IMR-90 (cell line): ENCODE data around the gene DLL4. TPM values are rescaled to one million over a fixed set of nuclear protein-coding genes. Genes with fewer than 3 reads are reported as not detected.

Experiments
- ATAC-seq: fragments of 200-7000 bp; cut with Tn5 transposase; 2 replicates; pipeline ENCODE4 v1.9.1; 2020; ENCODE audit warnings: low read depth, mild to moderate bottlenecking, moderate library complexity
- BruUV-seq: library from RNA; stranded (reverse); fragments of 400-500 nt; replicated peaks from 2 replicates; lab custom pipeline; 2021; lab: Mats Ljungman, UMichigan
- CTCF ChIA-PET: fragments of 300-600 bp; formaldehyde crosslinking; extraction: SDS; loops from one replicate; lab custom pipeline; 2021; ENCODE audit warnings: antibody characterized with exemption; lab: Yijun Ruan, JAX
- POLR2A ChIA-PET: fragments of 300-600 bp; sonication (Branson Sonifier 250); formaldehyde crosslinking; loops from one replicate; lab custom pipeline; 2022; ENCODE audit warnings: antibody characterized with exemption; ENCODE audit not compliant: unreplicated experiment; lab: Charles Lee
- DNase-seq: peaks from one replicate; pipeline ENCODE4 v3.0.0; 2013
- H2AFZ ChIP-seq: replicated peaks from 2 replicates; pipeline ENCODE3; 2013; ENCODE audit warnings: low read length, mild to moderate bottlenecking; ENCODE audit not compliant: poor library complexity
- H2AK5ac ChIP-seq: 2 replicates; pipeline ENCODE4 v1.6.1; 2013; ENCODE audit warnings: low read depth, low read length, inconsistent platforms
- H2AK9ac ChIP-seq: replicated peaks from 2 replicates; pipeline ENCODE3; 2013; ENCODE audit warnings: mild to moderate bottlenecking, low read depth, low read length, moderate library complexity; ENCODE audit not compliant: poor library complexity
- H2BK120ac ChIP-seq: 2 replicates; pipeline ENCODE4 v1.6.1; 2013; ENCODE audit warnings: low read depth, low read length, inconsistent platforms
- H2BK15ac ChIP-seq: 3 replicates; pipeline ENCODE4 v1.6.1; 2013; ENCODE audit warnings: low read depth, low read length, inconsistent platforms
- H2BK20ac ChIP-seq: 2 replicates; pipeline ENCODE4 v1.6.1; 2013; ENCODE audit warnings: low read depth, mild to moderate bottlenecking, inconsistent platforms, low read length, moderate library complexity
- H2BK5ac ChIP-seq: 2 replicates; pipeline ENCODE4 v1.6.1; 2013; ENCODE audit warnings: mild to moderate bottlenecking, low read depth, low read length, inconsistent platforms; ENCODE audit not compliant: poor library complexity, severe bottlenecking
- H3K14ac ChIP-seq: replicated peaks from 2 replicates; pipeline ENCODE4 v1.6.1; 2013; ENCODE audit warnings: low read depth, low read length, inconsistent platforms
- H3K18ac ChIP-seq: 2 replicates; pipeline ENCODE4 v1.6.1; 2013; ENCODE audit warnings: low read depth, low read length, control low read depth
- H3K23ac ChIP-seq: 2 replicates; pipeline ENCODE4 v1.6.1; 2013; ENCODE audit warnings: low read depth, low read length, inconsistent platforms
- H3K27ac ChIP-seq: 2 replicates; pipeline ENCODE4 v1.5.1; 2013; ENCODE audit warnings: mild to moderate bottlenecking, control low read depth, low read length; ENCODE audit not compliant: insufficient read depth
- H3K27me3 ChIP-seq: 2 replicates; pipeline ENCODE4 v1.6.1; 2013; ENCODE audit warnings: low read length; ENCODE audit not compliant: control insufficient read depth, insufficient read depth
- H3K36me3 ChIP-seq: 2 replicates; pipeline ENCODE4 v1.6.1; 2013; ENCODE audit warnings: low read length, mixed read lengths; ENCODE audit not compliant: control insufficient read depth, insufficient read depth
- H3K4ac ChIP-seq: 2 replicates; pipeline ENCODE4 v1.6.1; 2013; ENCODE audit warnings: low read depth, low read length, inconsistent platforms
- H3K4me1 ChIP-seq: 2 replicates; pipeline ENCODE4 v1.6.1; 2013; ENCODE audit warnings: low read length, mixed read lengths; ENCODE audit not compliant: control insufficient read depth, insufficient read depth
- H3K4me2 ChIP-seq: 2 replicates; pipeline ENCODE4 v1.6.1; 2013; ENCODE audit warnings: low read depth, mild to moderate bottlenecking, control low read depth, low read length, moderate library complexity
- H3K4me3 ChIP-seq: 2 replicates; pipeline ENCODE4 v1.5.1; 2013; ENCODE audit warnings: low read depth, mild to moderate bottlenecking, control low read depth, low read length, moderate library complexity; ENCODE audit not compliant: insufficient read depth
- H3K56ac ChIP-seq: 2 replicates; pipeline ENCODE4 v1.6.1; 2013; ENCODE audit warnings: low read length, inconsistent platforms; ENCODE audit not compliant: insufficient read depth; ENCODE audit errors: extremely low read depth
- H3K79me1 ChIP-seq, 2 experiments: 2 replicates each; pipeline ENCODE4 v1.6.1; 2013; ENCODE audit warnings: low read length in 2 of 2, inconsistent platforms in 1 of 2, low read depth in 1 of 2
- H3K9ac ChIP-seq: 2 replicates; pipeline ENCODE4 v1.6.1; 2013; ENCODE audit warnings: low read depth, low read length, control low read depth
- H3K9me1 ChIP-seq: 2 replicates; pipeline ENCODE4 v1.6.1; 2013; ENCODE audit warnings: low read length, inconsistent platforms; ENCODE audit not compliant: insufficient read depth
- H3K9me3 ChIP-seq: 2 replicates; pipeline ENCODE4 v1.6.1; 2013; ENCODE audit warnings: low read length; ENCODE audit not compliant: control insufficient read depth, insufficient read depth
- H4K20me1 ChIP-seq: 2 replicates; pipeline ENCODE4 v1.6.1; 2013; ENCODE audit warnings: low read length, inconsistent platforms; ENCODE audit not compliant: insufficient read depth
- H4K5ac ChIP-seq: 2 replicates; pipeline ENCODE4 v1.6.1; 2013; ENCODE audit warnings: mild to moderate bottlenecking, low read depth, low read length, control low read depth
- H4K8ac ChIP-seq, 2 experiments: 2 replicates each; pipeline ENCODE4 v1.6.1; 2013; ENCODE audit warnings: low read depth in 2 of 2, low read length in 2 of 2, control low read depth in 1 of 2, inconsistent platforms in 1 of 2
- H4K91ac ChIP-seq: 2 replicates; pipeline ENCODE4 v1.6.1; 2013; ENCODE audit warnings: low read depth, low read length, inconsistent platforms; ENCODE audit not compliant: insufficient read depth
- BHLHE40 ChIP-seq: fragments of 150-350 bp; IDR thresholded peaks from 2 replicates; pipeline ENCODE4 v1.6.1; 2016; ENCODE audit warnings: mild to moderate bottlenecking, low read depth, low read length
- CHD1 ChIP-seq: IDR thresholded peaks from 2 replicates; pipeline ENCODE4 v1.6.1; 2012; ENCODE audit warnings: low read depth, low read length, improper control_type of control experiment
- MXI1 ChIP-seq: IDR thresholded peaks from 2 replicates; pipeline ENCODE4 v1.6.1; 2012; ENCODE audit warnings: low read depth, mild to moderate bottlenecking, low read length, moderate library complexity, borderline replicate concordance
- NFE2L2 ChIP-seq: fragments of 150-350 bp; IDR thresholded peaks from 2 replicates; pipeline ENCODE4 v1.6.1; 2016; ENCODE audit warnings: low read depth, mild to moderate bottlenecking, low read length
- POLR2A ChIP-seq: IDR thresholded peaks from 2 replicates; pipeline ENCODE4 v1.6.1; 2012; ENCODE audit warnings: mild to moderate bottlenecking, low read depth, low read length
- RAD21 ChIP-seq: IDR thresholded peaks from 2 replicates; pipeline ENCODE4 v1.6.1; 2012; ENCODE audit warnings: low read length, improper control_type of control experiment
- WGBS, 2 experiments: methylation state at CpG; one replicate each; pipeline versions ENCODE4 v1.1.5 to v1.1.7; 2013; ENCODE audit warnings: missing lambda C conversion rate in 2 of 2; ENCODE audit not compliant: insufficient read length in 1 of 2; ENCODE audit errors: extremely low coverage in 2 of 2; 5-methylcytosine and 5-hydroxymethylcytosine counted together
- dilution Hi-C: fragments of 300-500 bp; cut with HindIII; formaldehyde crosslinking; loops from one replicate; pipeline ENCODE4 v1.14.3; 2018; ENCODE audit warnings: low sequenced_read_pairs; ENCODE audit not compliant: unreplicated experiment
- in situ Hi-C: fragments of 300-500 bp; cut with MboI; formaldehyde crosslinking; loops from 3 replicates; pipeline ENCODE4 v1.14.3; 2019; ENCODE audit warnings: low sequenced_read_pairs, inconsistent platforms, mixed read lengths
- intact Hi-C: fragments of 100-400 bp; cut with micrococcal nuclease; formaldehyde crosslinking; loops from 2 replicates; pipeline ENCODE4 v1.10.0; 2022
- polyA plus RNA-seq, 3 experiments: library from polyadenylated mRNA; depleted of rRNA; stranded (reverse); fragments of >200 nt; gene quantifications; 2 replicates each; pipeline ENCODE4 v1.2.3, GENCODE V29; 2012; ENCODE audit warnings: low replicate concordance in 1 of 3
- total RNA-seq: library from RNA; depleted of rRNA; stranded (reverse); fragments of >200 nt; gene quantifications from 2 replicates; pipeline ENCODE4 v1.2.3, GENCODE V29; 2012
- TF ChIP-seq, protein P1 (sequence below): conservative IDR thresholded peaks from 2 replicates; pipeline ENCODE4 v1.5.1; 2012; ENCODE audit warnings: mild to moderate bottlenecking, low read depth, low read length, improper control_type of control experiment
- TF ChIP-seq, protein P2 (sequence below): fragments of 150-350 bp; IDR thresholded peaks from 2 replicates; pipeline ENCODE4 v1.6.1; 2017; ENCODE audit warnings: mild to moderate bottlenecking, antibody characterized with exemption, low read length, low read depth
- TF ChIP-seq, protein P3 (sequence below): fragments of 150-350 bp; IDR thresholded peaks from 2 replicates; pipeline ENCODE4 v1.6.1; 2016; ENCODE audit warnings: low read depth, mild to moderate bottlenecking, low read length, moderate library complexity, borderline replicate concordance

DLL4 gene
- total and polyA plus RNA-seq, 2 of the 4 experiments (the other 2 are of a cell fraction), result 1.8 to 3.4 TPM

DNA sequence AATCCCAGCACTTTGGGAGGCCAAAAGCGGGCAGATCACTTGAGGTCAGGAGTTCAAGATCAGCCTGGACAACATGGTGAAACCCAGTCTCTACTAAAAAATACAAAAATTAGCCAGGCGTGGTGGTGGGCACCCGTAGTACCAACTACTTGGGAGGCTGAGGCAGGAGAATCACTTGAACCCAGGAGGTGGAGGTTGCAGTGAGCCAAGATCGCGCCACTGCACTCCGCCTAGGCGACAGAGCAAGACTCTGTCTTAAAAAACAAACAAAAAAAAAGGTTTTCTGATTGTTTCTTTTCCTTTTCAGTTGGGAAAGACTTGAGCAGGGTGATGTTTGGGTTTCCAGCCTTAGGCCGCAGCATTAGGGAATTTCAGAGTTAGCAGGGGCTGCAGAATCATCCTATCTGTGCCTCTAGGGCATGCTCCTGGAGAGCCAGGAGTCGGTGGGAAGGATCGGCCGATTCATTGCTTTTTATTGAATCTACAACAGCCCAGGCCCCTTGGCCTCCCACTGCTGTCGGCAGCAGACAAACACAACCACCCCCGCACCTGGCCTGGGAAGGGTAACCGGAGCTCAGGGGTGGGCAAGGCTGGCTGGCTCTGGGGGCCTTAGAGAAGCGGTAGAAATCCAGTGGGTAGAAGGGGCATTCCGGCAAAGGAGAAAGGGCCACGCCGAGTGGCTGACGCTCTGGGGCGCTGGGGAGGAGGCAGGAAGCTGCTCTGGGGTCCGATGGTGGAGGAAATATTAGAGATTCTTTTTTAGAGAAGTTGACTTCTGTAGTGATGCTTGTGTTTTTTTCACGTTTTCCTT is 30.4 kb downstream of the DLL4 start:
- Histone ChIP-seq H2AFZ (peak overlapping the region; percentile 64), H2AK9ac (peak overlapping the region; percentile 66), H4K91ac (no peak overlapping the region), H3K14ac (no peak overlapping the region), H3K9me1 (peaks cover 28% of the 10 kb centered on the region), H3K18ac (no peak overlapping the region), H3K9ac (no peak overlapping the region), H3K36me3 (peaks cover 26% of the 10 kb centered on the region), H3K9me3 (no peaks in the 10 kb centered on the region), H2BK5ac (peak overlapping the region; percentile 9), H3K4ac (peak overlapping the region; percentile 3), H3K27ac (peak overlapping the region; percentile 4; the same call in 1 of the 2 replicates), H3K4me3 (no peak overlapping the region), H2BK120ac (no peak overlapping the region), H3K27me3 (no peaks in the 10 kb centered on the region), H4K5ac (no peak overlapping the region), H3K56ac (no peak overlapping the region), H3K23ac (no peak overlapping the region), H4K20me1 (peaks cover 44% of the 10 kb centered on the region), H3K4me2 (no peak overlapping the region), H2BK15ac (no peak overlapping the region), H3K79me1 (peaks cover 15 to 37% of the 10 kb centered on the region in 2 experiments), H4K8ac (peak overlapping the region in 1 of 2 experiments; percentile 55; a peak in 1 of 4 replicates), H2BK20ac (no peak overlapping the region), H2AK5ac (no peak overlapping the region; the same call in 1 of the 2 replicates), H3K4me1 (peaks cover 25% of the 10 kb centered on the region)
- in situ Hi-C loops (no loop called here), dilution Hi-C loops (no loop called here), intact Hi-C loops (no loop called here)
- 67% methylated on average over 8 of the region's 22 CpGs; no CpG with 5 or more reads in 1 of the 2 experiments for whole genome bisulfite sequencing, 2 experiments
- ChIA-PET CTCF (no interaction called here), POLR2A (no interaction called here)
- ATAC-seq (no peak), DNase-seq (no peak)
- BruUV-seq, result no TSS peak
- TF ChIP-seq CHD1 (no peak), POLR2A (no peak), NFE2L2 (no peak), RAD21 (no peak), BHLHE40 (no peak), MXI1 (no peak)
- TF ChIP-seq, protein P1, sequence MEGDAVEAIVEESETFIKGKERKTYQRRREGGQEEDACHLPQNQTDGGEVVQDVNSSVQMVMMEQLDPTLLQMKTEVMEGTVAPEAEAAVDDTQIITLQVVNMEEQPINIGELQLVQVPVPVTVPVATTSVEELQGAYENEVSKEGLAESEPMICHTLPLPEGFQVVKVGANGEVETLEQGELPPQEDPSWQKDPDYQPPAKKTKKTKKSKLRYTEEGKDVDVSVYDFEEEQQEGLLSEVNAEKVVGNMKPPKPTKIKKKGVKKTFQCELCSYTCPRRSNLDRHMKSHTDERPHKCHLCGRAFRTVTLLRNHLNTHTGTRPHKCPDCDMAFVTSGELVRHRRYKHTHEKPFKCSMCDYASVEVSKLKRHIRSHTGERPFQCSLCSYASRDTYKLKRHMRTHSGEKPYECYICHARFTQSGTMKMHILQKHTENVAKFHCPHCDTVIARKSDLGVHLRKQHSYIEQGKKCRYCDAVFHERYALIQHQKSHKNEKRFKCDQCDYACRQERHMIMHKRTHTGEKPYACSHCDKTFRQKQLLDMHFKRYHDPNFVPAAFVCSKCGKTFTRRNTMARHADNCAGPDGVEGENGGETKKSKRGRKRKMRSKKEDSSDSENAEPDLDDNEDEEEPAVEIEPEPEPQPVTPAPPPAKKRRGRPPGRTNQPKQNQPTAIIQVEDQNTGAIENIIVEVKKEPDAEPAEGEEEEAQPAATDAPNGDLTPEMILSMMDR, result no peak
- TF ChIP-seq, protein P2, sequence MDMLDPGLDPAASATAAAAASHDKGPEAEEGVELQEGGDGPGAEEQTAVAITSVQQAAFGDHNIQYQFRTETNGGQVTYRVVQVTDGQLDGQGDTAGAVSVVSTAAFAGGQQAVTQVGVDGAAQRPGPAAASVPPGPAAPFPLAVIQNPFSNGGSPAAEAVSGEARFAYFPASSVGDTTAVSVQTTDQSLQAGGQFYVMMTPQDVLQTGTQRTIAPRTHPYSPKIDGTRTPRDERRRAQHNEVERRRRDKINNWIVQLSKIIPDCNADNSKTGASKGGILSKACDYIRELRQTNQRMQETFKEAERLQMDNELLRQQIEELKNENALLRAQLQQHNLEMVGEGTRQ, result no peak
- TF ChIP-seq, protein P3, sequence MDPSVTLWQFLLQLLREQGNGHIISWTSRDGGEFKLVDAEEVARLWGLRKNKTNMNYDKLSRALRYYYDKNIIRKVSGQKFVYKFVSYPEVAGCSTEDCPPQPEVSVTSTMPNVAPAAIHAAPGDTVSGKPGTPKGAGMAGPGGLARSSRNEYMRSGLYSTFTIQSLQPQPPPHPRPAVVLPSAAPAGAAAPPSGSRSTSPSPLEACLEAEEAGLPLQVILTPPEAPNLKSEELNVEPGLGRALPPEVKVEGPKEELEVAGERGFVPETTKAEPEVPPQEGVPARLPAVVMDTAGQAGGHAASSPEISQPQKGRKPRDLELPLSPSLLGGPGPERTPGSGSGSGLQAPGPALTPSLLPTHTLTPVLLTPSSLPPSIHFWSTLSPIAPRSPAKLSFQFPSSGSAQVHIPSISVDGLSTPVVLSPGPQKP, result no peak
